ENCODE data around the gene HSPG2.

DNA sequence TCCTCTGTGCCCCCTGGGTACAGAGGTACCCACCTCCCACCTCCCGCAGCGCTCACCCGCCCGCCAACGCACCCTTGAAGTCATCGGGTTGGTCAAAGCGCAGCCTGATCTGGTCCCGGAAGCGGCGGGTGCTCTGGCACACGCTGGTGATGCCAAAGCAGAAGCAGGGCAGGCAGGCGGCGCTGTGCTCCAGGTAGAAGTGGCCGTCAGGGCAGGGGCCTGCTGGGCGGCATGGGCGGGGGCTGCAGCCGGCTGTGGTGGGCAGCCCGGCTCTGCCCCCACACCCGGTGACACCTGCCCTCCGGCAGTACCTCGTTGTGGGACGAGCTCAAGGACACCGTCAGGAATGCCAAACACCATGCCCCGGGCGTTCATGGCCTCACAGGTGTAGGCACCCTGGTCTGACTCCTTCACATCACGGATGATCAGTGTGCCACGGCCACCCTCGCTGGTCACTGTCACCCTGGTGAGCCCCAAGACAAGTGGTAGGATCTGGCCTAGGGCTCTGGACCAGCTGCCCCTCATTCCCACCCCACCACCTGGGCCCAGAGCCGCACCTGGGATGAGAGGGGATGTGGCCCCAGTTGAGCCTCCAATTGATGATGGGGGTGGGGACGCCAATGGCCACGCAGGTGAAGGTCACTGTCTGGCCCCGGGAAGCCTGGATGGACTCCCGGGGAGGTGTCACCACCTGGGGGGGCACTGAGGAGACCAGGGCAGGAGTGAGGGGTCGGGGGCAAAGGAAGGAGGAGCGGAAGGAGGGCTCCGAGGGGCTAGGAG is 52.5 kb downstream of the HSPG2 start:
- TF ChIP-seq, protein P1, sequence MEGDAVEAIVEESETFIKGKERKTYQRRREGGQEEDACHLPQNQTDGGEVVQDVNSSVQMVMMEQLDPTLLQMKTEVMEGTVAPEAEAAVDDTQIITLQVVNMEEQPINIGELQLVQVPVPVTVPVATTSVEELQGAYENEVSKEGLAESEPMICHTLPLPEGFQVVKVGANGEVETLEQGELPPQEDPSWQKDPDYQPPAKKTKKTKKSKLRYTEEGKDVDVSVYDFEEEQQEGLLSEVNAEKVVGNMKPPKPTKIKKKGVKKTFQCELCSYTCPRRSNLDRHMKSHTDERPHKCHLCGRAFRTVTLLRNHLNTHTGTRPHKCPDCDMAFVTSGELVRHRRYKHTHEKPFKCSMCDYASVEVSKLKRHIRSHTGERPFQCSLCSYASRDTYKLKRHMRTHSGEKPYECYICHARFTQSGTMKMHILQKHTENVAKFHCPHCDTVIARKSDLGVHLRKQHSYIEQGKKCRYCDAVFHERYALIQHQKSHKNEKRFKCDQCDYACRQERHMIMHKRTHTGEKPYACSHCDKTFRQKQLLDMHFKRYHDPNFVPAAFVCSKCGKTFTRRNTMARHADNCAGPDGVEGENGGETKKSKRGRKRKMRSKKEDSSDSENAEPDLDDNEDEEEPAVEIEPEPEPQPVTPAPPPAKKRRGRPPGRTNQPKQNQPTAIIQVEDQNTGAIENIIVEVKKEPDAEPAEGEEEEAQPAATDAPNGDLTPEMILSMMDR (IDR thresholded peaks at IDR 0.05; ENCODE audit: poor library complexity, severe bottlenecking), result no peak
- TF ChIP-seq EP300 (conservative IDR thresholded peaks at IDR 0.05; ENCODE audit: poor library complexity, severe bottlenecking), result no peak

Data from neural cell (in vitro differentiated cells).